GM18498 (cell line): Measurements from ENCODE around the gene BEAN1.
A peak's percentile ranks its signal among the peaks of the same experiment; 100 is the strongest.

Experiments used
- ATAC-seq: cut with Tn5 transposase; IDR thresholded peaks from one replicate; pipeline ENCODE4 v1.9.1; 2021; ENCODE audit warnings: mild to moderate bottlenecking, moderate library complexity; ENCODE audit not compliant: unreplicated experiment

BEAN1 gene

GRCh38 chr16:66391726-66392670 is 35.1 kb upstream of the BEAN1 start:
- ATAC-seq = no peak

DNA sequence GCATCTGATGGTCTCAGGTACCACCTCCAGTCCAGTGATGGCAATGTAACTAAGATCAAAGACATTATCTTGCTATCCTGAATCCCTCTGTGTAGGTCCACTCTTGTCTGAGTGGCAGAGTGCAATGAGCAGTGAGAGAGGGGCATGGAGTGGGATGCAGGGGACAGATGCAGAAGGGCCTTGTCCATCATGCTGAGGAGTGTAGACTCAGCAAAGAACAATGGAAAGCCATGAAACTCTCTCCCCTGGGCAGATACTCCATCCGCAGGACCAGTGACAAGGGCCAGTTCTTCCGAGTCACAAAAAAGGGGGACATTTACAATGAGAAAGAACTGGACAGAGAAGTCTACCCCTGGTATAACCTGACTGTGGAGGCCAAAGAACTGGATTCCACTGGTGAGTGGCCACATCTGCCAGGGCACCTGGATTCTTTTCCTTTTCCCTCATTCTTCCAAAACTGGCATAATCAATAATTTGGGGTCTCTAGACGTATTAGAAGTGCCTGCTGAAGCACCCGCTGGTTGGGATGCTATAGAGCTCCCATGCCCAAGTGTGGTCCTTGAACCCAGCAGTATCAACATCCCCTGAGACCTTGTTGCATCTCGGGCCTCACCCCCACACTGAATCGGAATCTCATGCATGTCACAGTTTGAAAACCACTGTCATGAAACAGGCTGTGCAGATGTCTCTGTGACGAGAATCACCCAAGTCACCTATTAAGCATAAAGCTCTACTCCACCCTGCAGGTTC is 31.1 kb upstream of the BEAN1 start:
- no peak for ATAC-seq

GRCh38 chr16:66397736-66398433 is 29.2 kb upstream of the BEAN1 start:
- ATAC-seq = no peak

GRCh38 chr16:66399031-66399430 is 28.1 kb upstream of the BEAN1 start:
- no peak for ATAC-seq

GRCh38 chr16:66399930-66400329 is 27.2 kb upstream of the BEAN1 start:
- ATAC-seq = no peak

DNA sequence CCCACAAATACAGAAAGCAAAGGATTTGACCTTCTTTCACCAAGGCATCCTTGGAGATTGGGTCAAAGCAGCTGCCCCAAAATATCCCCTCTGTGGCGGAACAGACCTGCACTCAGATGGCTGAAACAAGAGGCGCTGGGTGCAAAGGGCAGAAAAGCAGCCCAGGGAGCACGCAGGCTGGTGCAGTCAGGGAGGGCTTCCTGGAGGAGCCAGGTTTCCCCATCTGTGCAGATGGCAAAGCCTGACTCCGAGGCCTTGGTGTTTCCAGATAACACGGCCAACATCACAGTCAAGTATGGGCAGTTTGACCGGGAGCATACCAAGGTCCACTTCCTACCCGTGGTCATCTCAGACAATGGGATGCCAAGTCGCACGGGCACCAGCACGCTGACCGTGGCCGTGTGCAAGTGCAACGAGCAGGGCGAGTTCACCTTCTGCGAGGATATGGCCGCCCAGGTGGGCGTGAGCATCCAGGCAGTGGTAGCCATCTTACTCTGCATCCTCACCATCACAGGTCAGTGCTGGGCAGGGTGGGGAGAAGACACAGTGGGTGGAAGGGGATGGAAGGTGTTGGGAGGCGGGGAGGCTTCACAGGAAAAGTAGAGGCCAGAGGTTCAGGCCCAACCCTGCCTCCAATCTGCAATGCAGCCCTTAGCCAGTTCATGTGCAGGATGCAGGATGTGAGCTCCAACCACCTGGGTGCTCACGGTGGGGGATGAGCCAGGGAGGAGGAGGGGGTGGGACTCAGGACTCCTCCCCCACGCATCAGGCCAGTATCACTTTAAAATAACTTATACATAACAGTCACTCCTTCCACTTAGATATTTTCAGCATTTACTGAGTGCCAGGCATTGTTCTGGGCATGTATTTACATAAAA is 26.4 kb upstream of the BEAN1 start:
- ATAC-seq = no peak

DNA sequence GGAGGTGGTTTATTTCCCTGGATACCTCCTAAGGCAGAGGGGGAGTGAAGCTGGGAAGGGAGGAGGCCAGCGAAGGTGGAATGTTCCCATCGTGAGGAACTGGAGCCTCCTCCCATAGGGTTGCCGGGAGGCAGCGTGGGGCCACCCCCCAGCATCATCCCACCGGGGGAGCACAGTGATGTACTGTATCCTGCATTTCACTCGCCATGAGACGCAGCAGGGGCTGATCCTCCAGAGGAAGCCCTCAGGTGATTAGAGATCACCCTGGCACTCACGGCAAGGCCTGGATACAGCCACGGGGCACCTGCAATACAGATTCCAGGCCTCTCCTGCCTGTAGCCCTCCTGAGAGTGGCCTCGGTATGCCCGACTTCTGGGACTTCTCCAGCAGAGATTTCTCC is 25.5 kb upstream of the BEAN1 start:
- no peak for ATAC-seq

DNA sequence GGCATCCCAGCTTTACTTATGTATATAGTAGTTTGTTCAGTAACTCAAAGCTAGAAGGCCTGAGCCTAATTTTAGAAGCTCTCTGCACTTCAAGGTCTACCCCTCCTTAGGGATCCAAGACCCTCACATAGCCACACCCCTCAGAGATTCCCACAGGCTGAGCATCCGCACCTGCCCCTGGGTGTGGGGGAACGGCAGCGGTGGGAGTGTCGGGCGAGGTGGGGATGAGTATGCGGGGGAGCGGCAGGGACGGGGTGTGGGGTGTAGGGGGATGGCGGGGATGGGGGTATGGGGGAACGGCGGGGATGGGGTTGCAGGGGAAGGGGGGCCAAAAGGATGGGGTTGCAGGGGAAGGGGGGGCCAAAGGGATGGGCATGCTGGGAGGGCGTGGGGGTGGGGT is 24.9 kb upstream of the BEAN1 start:
- ATAC-seq = no peak

GRCh38 chr16:66402591-66403230 is 24.4 kb upstream of the BEAN1 start:
- ATAC-seq = no peak

DNA sequence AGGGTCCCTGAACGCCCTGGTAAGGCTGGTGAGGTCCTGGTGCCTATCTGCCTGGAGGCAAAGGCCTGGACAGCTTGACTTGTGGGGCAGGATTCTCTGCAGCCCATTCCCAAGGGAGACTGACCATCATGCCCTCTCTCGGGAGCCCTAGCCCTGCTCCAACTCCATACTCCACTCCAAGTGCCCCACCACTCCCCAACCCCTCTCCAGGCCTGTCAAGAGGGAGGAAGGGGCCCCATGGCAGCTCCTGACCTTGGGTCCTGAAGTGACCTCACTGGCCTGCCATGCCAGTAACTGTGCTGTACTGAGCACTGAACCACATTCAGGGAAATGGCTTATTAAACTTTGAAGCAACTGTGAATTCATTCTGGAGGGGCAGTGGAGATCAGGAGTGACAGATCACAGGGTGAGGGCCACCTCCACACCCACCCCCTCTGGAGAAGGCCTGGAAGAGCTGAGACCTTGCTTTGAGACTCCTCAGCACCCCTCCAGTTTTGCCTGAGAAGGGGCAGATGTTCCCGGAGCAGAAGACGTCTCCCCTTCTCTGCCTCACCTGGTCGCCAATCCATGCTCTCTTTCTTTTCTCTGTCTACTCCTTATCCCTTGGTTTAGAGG is 23.5 kb upstream of the BEAN1 start:
- no peak for ATAC-seq

- ATAC-seq = no peak
These were observed 21.9 kb upstream of the BEAN1 start for GRCh38 chr16:66405057-66405783.

GRCh38 chr16:66406534-66407221 is 20.4 kb upstream of the BEAN1 start:
- ATAC-seq = peak; percentile 83

DNA sequence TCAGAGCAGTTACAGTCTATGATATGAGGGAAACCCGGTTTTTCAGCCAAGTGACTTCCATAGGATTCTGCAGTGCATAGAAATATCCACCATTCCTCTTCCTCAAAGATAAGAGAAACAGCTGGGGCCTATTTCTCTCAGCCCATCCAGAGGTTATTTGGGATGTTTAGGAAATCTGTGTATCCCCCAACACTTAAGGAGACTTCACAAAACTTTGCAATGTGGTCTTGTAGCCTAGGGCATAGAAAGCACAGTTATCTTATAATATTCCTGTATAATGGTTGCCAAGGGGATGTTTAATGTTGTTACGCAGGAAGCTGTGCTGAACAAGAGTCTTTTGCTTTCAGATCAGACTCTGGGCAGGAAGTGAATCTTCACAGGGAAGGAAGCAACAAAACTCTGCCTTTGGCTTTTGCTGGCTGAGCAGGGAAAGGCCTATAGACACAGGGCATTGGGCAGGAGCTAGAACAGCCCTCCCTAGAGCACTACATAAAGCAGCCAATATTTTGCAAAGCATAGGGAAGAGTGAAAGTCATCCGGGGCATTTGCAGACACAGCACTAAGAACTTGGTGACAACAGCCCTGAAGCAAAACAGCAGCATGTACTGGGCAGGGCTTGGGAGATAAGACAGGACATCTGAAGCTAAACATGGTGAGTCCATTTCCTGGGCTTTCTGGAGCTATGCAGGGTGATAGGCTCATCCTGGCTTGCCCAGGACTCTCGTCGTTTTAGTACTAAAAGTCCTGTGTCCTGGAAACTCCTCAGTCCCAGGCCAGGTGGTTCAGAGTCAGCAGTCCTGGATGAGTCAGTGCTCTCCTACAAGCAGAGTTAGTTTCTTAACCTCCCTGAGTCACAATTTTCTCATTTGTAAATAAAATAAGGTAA is 18.7 kb upstream of the BEAN1 start:
- no peak for ATAC-seq

- no peak for ATAC-seq
These were observed 17.9 kb upstream of the BEAN1 start for GRCh38 chr16:66409156-66409555.

DNA sequence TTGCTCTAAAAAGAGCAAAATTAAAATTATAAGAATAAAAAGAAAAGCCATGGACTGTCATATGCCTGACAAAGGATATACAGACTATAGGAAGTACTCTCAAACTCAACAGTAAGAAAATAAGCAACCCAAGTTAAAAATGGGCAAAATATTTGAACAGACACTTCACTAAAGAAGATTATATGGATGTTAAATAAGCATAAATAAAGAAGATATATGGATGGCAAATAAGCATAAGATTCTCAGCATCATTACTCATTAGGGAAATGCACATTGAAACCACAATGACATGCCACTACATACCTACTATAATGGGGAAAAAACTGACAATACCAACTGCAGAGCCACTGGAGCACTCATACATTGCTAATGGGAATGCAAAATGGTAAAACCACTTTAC is 14.9 kb upstream of the BEAN1 start:
- ATAC-seq = no peak

DNA sequence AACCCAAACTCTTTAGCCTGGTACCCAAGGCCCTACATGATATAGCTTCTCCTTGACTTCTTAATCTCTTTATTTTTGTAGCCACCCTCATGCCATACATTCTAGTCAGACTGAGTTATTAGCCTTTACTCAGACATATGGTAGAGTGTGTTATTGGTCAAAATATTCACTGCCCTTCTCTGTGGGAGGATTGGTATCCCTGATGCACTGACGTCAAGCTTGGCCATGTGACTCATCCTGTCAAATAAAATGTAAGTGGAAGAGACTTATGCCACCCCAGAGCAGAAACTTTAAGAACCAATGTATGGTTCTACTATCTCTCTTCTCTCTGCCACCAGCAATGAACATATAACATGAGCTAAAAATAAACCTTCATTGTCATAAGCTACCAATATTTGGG is 12.2 kb upstream of the BEAN1 start:
- no peak for ATAC-seq

DNA sequence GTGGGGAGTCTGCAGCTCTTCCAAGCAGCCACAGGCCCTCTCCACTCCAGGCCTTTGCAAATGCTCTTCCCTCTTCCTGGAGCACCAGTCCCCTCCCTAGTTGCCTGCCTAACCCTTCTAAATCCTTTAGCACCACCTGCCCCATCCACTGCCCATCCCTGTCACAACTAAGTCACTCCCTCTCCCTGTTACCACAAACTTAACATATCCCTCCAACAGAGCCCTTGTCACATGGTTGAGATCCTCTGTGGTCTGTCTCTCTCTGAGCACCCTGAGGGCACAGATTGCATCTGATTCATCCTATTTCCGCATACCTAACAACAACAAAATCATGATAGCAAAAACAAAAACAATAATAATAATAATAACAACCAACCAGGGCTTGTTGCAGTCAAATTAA is 11.0 kb upstream of the BEAN1 start:
- no peak for ATAC-seq
